NCI-H510A treated with DMSO at 0.1 percent for 48 hours (cell line): ENCODE data around the gene TMOD2.
"Not testable (repeated sequence)": the region's sequence is repeated elsewhere in the genome, so short reads cannot be mapped to it uniquely, and the experiment has no call there.

ENCODE experiments used
- DNase-seq: peaks from one replicate; lab custom pipeline; 2025; lab: John Stamatoyannopoulos, UW

TMOD2 gene

GRCh38 chr15:51774916-51775315 is 23.5 kb downstream of the TMOD2 start:
- DNase-seq, result no peak

GRCh38 chr15:51775967-51776816 is 24.8 kb downstream of the TMOD2 start:
- peak; percentile 36 for DNase-seq

- DNase-seq, result peak; percentile 64
These were observed 25.7 kb downstream of the TMOD2 start for GRCh38 chr15:51776952-51777569.

GRCh38 chr15:51780636-51781035 is 29.2 kb downstream of the TMOD2 start:
- no peak for DNase-seq

GRCh38 chr15:51781506-51781905 is 30.1 kb downstream of the TMOD2 start:
- no peak for DNase-seq

- DNase-seq, result no peak
These were observed 31.0 kb downstream of the TMOD2 start for GRCh38 chr15:51782357-51782896.

- no peak for DNase-seq
These were observed 32.6 kb downstream of the TMOD2 start for GRCh38 chr15:51783967-51784366.

GRCh38 chr15:51787130-51787529 is 35.7 kb downstream of the TMOD2 start:
- not testable (repeated sequence) for DNase-seq

- DNase-seq, result not testable (repeated sequence)
These were observed 41.1 kb downstream of the TMOD2 start for GRCh38 chr15:51792474-51792873.

- no peak for DNase-seq
These were observed 42.3 kb downstream of the TMOD2 start for GRCh38 chr15:51793521-51794305.

- peak; percentile 16 for DNase-seq
These were observed 45.5 kb downstream of the TMOD2 start for GRCh38 chr15:51796847-51797401.

GRCh38 chr15:51798281-51798680 is 46.9 kb downstream of the TMOD2 start:
- DNase-seq, result no peak

- no peak for DNase-seq
These were observed 48.2 kb downstream of the TMOD2 start for GRCh38 chr15:51799282-51800252.

- DNase-seq, result no peak
These were observed 50.0 kb downstream of the TMOD2 start for GRCh38 chr15:51801391-51801835.

- no peak for DNase-seq
These were observed 51.2 kb downstream of the TMOD2 start for GRCh38 chr15:51802593-51802992.

GRCh38 chr15:51803965-51804364 is 52.6 kb downstream of the TMOD2 start:
- DNase-seq, result no peak

GRCh38 chr15:51806123-51806522 is 54.7 kb downstream of the TMOD2 start:
- DNase-seq, result no peak

GRCh38 chr15:51809457-51809856 is 58.1 kb downstream of the TMOD2 start:
- no peak for DNase-seq

GRCh38 chr15:51812598-51812997 is 61.2 kb downstream of the TMOD2 start:
- DNase-seq, result no peak

GRCh38 chr15:51814606-51815005 is 63.2 kb downstream of the TMOD2 start:
- DNase-seq, result no peak

GRCh38 chr15:51816611-51817010 is 65.2 kb downstream of the TMOD2 start:
- DNase-seq, result no peak
